ENCODE results near the gene RTKN. TPM values are rescaled to one million over a fixed set of nuclear protein-coding genes. Genes with fewer than 3 reads are reported as not detected.
A peak's percentile ranks its signal among the peaks of the same experiment; 100 is the strongest.

Gene RTKN
- total RNA-seq, 1 donor from 2014 or later, result 18.5 TPM

DNA sequence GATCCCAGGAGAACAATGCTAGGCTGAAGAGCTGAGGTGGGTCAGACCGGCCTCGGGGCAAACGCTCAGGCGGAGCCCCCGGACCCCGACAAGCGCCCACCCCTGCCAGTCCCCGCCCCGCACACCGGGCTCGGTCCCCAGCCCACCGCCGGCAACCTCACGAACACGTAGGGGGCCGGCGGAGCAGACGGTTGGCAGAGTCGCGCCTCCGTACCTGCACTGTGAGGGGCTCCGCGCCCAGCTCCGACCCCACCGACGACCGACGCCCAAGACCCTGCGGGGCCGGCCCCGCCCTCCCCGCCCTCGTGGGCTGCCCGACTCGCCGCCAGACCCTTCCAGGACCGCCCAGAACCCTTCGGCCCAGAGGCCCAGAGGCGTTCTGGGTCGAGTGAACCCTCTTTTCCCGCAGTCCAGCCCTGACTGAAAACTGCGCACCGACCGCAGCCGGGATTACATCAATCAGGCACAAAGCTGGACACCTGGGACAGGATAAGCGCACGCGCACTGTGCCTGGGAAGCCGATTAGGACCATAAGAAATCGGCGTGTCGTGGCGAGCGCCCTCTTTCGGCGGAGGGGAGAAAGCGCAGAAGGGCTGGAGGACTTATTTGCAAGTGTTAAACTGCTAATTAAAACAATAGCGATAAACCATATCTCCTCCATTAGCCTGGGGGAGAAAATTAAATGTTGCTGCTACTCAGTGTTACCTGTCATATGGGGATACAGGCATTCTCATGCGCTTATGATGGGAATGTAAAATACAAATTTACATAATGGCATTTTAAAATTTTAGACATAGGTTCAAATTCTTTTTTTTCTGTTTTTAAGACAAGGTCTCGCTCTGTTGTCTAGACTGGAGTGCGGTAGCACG lies 49.9 kb downstream of the RTKN start:
- intact Hi-C loops (cut with DNase I), result loop anchor here (5.0 to 10.0 kb wide), 3 partner anchors 60 to 567 kb away; partner anchors contain the start of gene STAMBP
- DNase-seq (ENCODE audit: low spot score), result peak; percentile 97

DNA sequence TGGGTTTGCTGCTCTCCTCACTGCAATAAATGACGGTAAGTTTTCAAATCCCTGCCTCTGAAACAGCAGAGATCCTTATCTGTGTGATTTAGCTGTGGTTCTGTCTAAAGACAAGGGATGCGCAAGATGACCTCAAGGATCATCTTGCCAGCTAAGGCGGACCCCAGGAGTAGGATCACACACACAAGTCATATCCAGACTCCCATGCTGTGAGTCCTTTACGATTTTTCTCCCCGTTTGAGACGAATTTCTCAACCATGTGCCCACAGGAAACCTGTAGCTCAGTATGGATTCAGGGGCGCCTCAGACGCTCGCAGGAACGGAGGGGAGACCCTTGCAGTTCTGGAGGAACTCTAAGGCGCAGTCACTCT lies 50.5 kb downstream of the RTKN start:
- no peak for DNase-seq (ENCODE audit: low spot score)
- intact Hi-C loops (cut with DNase I), result loop anchor here (5.0 to 10.0 kb wide), 3 partner anchors 59 to 566 kb away; partner anchors contain the start of gene STAMBP

DNA sequence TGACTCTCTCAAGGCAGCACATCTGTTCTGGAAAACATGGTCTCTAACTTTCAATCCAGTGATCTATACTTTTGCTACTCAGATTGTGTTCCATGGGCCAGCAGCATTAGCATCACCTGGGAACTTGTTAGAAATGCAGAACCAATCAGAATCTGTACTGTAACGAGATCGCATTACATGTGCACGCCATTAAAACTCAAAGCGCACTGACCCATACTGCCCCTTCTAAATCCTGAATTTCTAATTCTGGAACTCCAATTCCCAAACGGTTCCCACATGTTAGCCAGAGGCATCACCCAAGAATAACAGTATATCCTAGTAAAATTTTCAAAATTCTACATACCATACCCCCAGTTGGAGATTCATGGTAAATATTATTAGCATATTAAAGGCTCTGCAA lies 51.1 kb downstream of the RTKN start:
- intact Hi-C loops (cut with DNase I), result loop anchor here (5.0 to 10.0 kb wide), 3 partner anchors 58 to 566 kb away; partner anchors contain the start of gene STAMBP
- no peak for DNase-seq (ENCODE audit: low spot score)

- DNase-seq (ENCODE audit: low spot score), result no peak
- intact Hi-C loops (cut with DNase I), result no loop called here
Observed at GRCh38 chr2:74387346-74387745, 54.4 kb downstream of the RTKN start.

GRCh38 chr2:74385396-74385795 lies 56.3 kb downstream of the RTKN start:
- DNase-seq (ENCODE audit: low spot score), result no peak
- intact Hi-C loops (cut with DNase I), result no loop called here

DNA sequence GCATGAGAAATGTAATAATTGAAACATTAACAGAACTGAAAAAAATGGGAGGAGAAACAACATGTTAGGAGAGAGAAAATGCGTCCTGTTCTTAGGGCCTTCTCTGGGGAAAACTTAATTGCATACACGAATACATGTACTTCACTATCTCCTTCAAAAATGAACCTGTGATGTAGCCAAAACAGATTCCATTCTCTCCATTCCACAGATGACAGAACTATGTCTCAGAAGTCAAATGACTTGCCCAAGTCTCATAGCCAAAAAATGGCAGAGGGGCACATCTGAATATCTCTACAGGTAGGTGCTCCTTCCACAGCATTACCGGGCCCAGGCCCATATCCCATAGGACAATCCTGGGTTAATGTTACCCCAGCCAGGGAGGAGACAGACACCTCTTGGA lies 57.7 kb downstream of the RTKN start:
- DNase-seq (ENCODE audit: low spot score), result no peak
- intact Hi-C loops (cut with DNase I), result no loop called here

DNA sequence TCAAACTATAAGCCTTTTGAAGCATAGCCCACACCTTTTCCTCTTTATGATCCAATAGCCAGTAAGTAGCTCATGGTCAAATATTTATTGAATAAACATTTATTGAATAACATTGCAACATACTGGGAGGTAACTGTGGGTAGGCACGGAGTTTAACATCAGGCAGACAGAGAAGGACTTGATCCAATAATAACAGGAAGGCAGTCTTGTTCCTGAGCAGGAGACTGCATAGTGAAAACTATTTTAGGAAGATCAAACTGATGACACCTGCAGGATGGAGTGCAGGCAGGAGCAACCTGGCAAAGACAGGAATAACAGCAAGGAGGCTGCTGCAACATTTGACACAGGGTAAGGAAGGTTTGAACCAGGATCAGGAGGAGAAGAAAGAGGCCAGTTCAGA lies 58.5 kb downstream of the RTKN start:
- intact Hi-C loops (cut with DNase I), result no loop called here
- DNase-seq (ENCODE audit: low spot score), result no peak

DNA sequence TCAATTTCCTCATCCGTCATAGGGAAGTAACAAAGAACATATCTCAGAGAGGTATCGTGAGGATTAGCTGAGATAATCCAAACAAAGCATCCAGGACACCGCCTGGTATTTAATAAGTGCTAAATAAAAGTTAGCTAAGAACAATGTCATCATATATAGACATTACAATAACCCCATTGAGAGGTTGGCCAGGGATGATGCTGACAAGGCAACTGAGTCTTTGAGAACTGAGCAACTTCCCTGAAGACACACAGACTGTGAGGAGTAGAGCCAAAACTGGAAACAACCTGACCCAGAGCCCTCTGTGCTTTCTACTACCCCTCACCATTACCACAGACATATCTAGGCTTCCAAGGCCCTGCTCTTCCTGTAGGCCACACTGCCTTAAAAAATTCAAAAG lies 60.0 kb downstream of the RTKN start:
- intact Hi-C loops (cut with DNase I), result no loop called here
- DNase-seq (ENCODE audit: low spot score), result no peak

- DNase-seq (ENCODE audit: low spot score), result peak; percentile 81
- intact Hi-C loops (cut with DNase I), result no loop called here
Observed at GRCh38 chr2:74379851-74380789, 61.6 kb downstream of the RTKN start, which contains the start of gene DCTN1. Gene DCTN1 (minus strand): TSS chr2:74380311. CDS start chr2:74380037, 274 bp downstream.

GRCh38 chr2:74378007-74378406 lies 63.7 kb downstream of the RTKN start:
- no peak for DNase-seq (ENCODE audit: low spot score)
- intact Hi-C loops (cut with DNase I), result no loop called here

GRCh38 chr2:74375838-74376237 lies 65.9 kb downstream of the RTKN start:
- intact Hi-C loops (cut with DNase I), result no loop called here

More at GRCh38 chr2:74375838-74376237, 65.9 kb downstream of the RTKN start:
- DNase-seq (ENCODE audit: low spot score), result no peak

Other genes with a start within 250 kb of the RTKN start
- gene MTHFD2, start 243.3 kb downstream of the RTKN start, total RNA-seq, result 26.8 TPM
- 3.6 TPM for gene SLC4A5, start 98.5 kb downstream of the RTKN start, total RNA-seq
- 233 TPM for gene DCTN1, start 61.6 kb downstream of the RTKN start, total RNA-seq
- gene C2orf81, start 20.3 kb downstream of the RTKN start, total RNA-seq, result 1.1 TPM
- gene WDR54, start 20.2 kb downstream of the RTKN start, total RNA-seq, result 2.6 TPM
- gene INO80B, start 13.2 kb upstream of the RTKN start, total RNA-seq, result 18.0 TPM
- 47.7 TPM for gene WBP1, start 16.5 kb upstream of the RTKN start, total RNA-seq
- gene MOGS, start 23.4 kb upstream of the RTKN start, total RNA-seq, result 20.6 TPM
- gene MRPL53, start 30.7 kb upstream of the RTKN start, total RNA-seq, result 134 TPM
- gene CCDC142, start 41.1 kb upstream of the RTKN start, total RNA-seq, result 8.0 TPM
- 11.2 TPM for gene TTC31, start 41.1 kb upstream of the RTKN start, total RNA-seq
- 0.51 TPM for gene LBX2, start 57.7 kb upstream of the RTKN start, total RNA-seq
- gene PCGF1, start 65.8 kb upstream of the RTKN start, total RNA-seq, result 11.4 TPM
- not detected for gene TLX2, start 72.5 kb upstream of the RTKN start, total RNA-seq
- not detected for gene DQX1, start 84.3 kb upstream of the RTKN start, total RNA-seq
- gene AUP1, start 87.8 kb upstream of the RTKN start, total RNA-seq, result 50.0 TPM
- gene HTRA2, start 88.0 kb upstream of the RTKN start, total RNA-seq, result 25.0 TPM
- gene LOXL3, start 112.0 kb upstream of the RTKN start, total RNA-seq, result 2.8 TPM
- gene DOK1, start 112.8 kb upstream of the RTKN start, total RNA-seq, result 3.9 TPM
- gene M1AP, start 206.4 kb upstream of the RTKN start, total RNA-seq, result not detected
- 3.0 TPM for gene SEMA4F, start 212.3 kb upstream of the RTKN start, total RNA-seq

All from cardiac septum (tissue), 1 donor.